IMR-90 (cell line): Measurements from ENCODE around the gene RNF144A.

Experiments used
- BHLHE40 ChIP-seq: fragments of 150-350 bp; IDR thresholded peaks from 2 replicates; pipeline ENCODE4 v1.6.1; 2016; ENCODE audit warnings: mild to moderate bottlenecking, low read depth, low read length
- CTCF ChIP-seq: conservative IDR thresholded peaks from 2 replicates; pipeline ENCODE4 v1.5.1; 2012; ENCODE audit warnings: mild to moderate bottlenecking, low read depth, low read length, improper control_type of control experiment
- MAZ ChIP-seq: IDR thresholded peaks from 2 replicates; pipeline ENCODE4 v1.6.1; 2012; ENCODE audit warnings: low read depth, mild to moderate bottlenecking, low read length, improper control_type of control experiment, moderate library complexity, borderline replicate concordance
- RCOR1 ChIP-seq: IDR thresholded peaks from 2 replicates; pipeline ENCODE4 v1.6.1; 2012; ENCODE audit warnings: mild to moderate bottlenecking, low read length, improper control_type of control experiment; ENCODE audit not compliant: insufficient replicate concordance

GRCh38 chr2:6927753-6928152 lies 10.5 kb downstream of the RNF144A start:
- TF ChIP-seq CTCF: no peak
- TF ChIP-seq BHLHE40: no peak
- TF ChIP-seq MAZ: no peak
- TF ChIP-seq RCOR1: no peak
